Activated naive CD8-positive, alpha-beta T cell treated with anti-CD3 and anti-CD28 coated beads for 36 hours (primary cell): ENCODE results near the gene ST3GAL5. TPM values are rescaled to one million over a fixed set of nuclear protein-coding genes. Genes with fewer than 3 reads are reported as not detected.

Source experiments
- DNase-seq: peaks from one replicate; pipeline ENCODE4 v3.0.0; 2021
- H3K27ac Mint-ChIP-seq: one replicate; pipeline ENCODE4 v1.8.0; 2022; ENCODE audit warnings: mild to moderate bottlenecking, moderate library complexity, mixed read lengths
- H3K27me3 Mint-ChIP-seq: one replicate; pipeline ENCODE4 v1.8.0; 2022; ENCODE audit warnings: mild to moderate bottlenecking, mixed read lengths
- H3K36me3 Mint-ChIP-seq: one replicate; pipeline ENCODE4 v1.8.0; 2021; ENCODE audit warnings: mild to moderate bottlenecking, mixed read lengths
- H3K4me1 Mint-ChIP-seq: one replicate; pipeline ENCODE4 v1.8.0; 2021; ENCODE audit warnings: mixed read lengths
- H3K4me3 Mint-ChIP-seq: one replicate; pipeline ENCODE4 v1.8.0; 2022; ENCODE audit warnings: mild to moderate bottlenecking, moderate library complexity, mixed read lengths
- H3K9me3 Mint-ChIP-seq: one replicate; pipeline ENCODE4 v1.8.0; 2022; ENCODE audit warnings: mixed read lengths
- total RNA-seq, 2 experiments: library from RNA; stranded (reverse); gene quantifications; one replicate each; pipeline ENCODE4 v1.2.3, GENCODE V29; 2021

ST3GAL5 gene
- total RNA-seq, 2 experiments from 2014 or later, result 14.6 to 15.1 TPM

DNA sequence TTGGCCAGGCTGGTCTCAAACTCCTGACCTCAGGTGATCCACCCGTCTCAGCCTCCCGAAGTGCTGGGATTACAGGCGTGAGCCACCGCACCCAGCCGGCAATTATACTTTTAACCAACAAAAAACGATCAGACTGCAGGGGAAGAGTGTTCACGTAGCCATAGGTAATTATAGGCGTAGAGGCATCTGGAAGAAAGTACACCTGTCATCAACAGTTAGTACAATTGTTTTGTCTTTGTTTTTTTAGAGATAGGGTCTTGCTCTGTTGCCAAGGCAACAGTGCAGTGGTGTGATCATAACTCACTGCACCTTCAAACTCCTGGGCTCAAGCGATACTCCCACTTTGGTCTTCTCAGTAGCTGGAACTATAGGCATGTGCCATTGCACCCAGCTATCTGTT lies 20.0 kb downstream of the ST3GAL5 start:
- no peak overlapping the region for H3K4me3 Mint-ChIP-seq
- peaks cover 42% of the 10 kb centered on the region for H3K4me1 Mint-ChIP-seq
- no peaks in the 10 kb centered on the region for H3K9me3 Mint-ChIP-seq
- no peak for DNase-seq
- no peak overlapping the region for H3K27ac Mint-ChIP-seq
- no peaks in the 10 kb centered on the region for H3K27me3 Mint-ChIP-seq
- H3K36me3 Mint-ChIP-seq, result peaks cover 12% of the 10 kb centered on the region

GRCh38 chr2:85867556-85868292 lies 21.1 kb downstream of the ST3GAL5 start:
- Mint-ChIP-seq H3K27me3 (no peaks in the 10 kb centered on the region), H3K4me1 (peaks cover 41% of the 10 kb centered on the region), H3K4me3 (no peak overlapping the region), H3K9me3 (no peaks in the 10 kb centered on the region), H3K36me3 (peaks cover 18% of the 10 kb centered on the region), H3K27ac (no peak overlapping the region)
- DNase-seq, result no peak

- H3K27ac Mint-ChIP-seq, result no peak overlapping the region
- H3K36me3 Mint-ChIP-seq, result peaks cover 18% of the 10 kb centered on the region
- no peak overlapping the region for H3K4me3 Mint-ChIP-seq
- no peaks in the 10 kb centered on the region for H3K9me3 Mint-ChIP-seq
- DNase-seq, result no peak
- peaks cover 45% of the 10 kb centered on the region for H3K4me1 Mint-ChIP-seq
- H3K27me3 Mint-ChIP-seq, result no peaks in the 10 kb centered on the region
Measured at GRCh38 chr2:85867121-85867520, 21.7 kb downstream of the ST3GAL5 start.

- Mint-ChIP-seq H3K27ac (peak overlapping the region; percentile 71), H3K27me3 (no peaks in the 10 kb centered on the region), H3K36me3 (peaks cover 20% of the 10 kb centered on the region), H3K9me3 (no peaks in the 10 kb centered on the region), H3K4me1 (peaks cover 53% of the 10 kb centered on the region), H3K4me3 (no peak overlapping the region)
- no peak for DNase-seq
Measured at GRCh38 chr2:85866165-85866659, 22.6 kb downstream of the ST3GAL5 start.

DNA sequence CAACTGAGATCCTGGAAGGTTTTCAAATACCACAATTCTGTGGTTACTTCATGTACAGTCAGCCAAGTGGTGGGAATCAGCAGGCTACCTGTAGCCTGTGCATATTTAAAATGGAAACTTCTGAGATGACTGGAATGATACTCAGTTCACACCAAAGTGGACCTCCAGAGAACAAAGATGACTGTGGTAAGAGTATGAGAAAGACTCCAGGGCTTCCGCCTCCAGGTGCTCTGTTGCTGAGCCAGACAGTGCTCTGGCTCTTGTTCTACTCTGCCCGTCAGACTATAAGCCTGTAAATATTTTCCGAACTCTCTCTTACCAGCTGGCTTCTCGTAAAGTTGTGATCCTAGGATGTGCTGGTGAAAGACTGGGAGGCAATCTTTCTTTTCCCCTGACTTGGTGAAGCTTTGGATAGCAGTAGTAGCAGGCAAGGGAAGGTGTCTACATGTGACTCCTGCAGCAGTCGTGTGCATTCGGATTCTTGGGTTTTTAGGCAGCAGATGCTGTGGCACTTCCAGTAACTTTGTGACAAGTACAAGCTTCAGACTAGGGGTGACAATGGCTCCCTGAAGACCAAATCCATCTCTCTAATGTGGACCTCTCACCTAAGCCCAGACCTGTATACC lies 23.1 kb downstream of the ST3GAL5 start:
- no peaks in the 10 kb centered on the region for H3K9me3 Mint-ChIP-seq
- peak overlapping the region; percentile 71 for H3K27ac Mint-ChIP-seq
- peaks cover 59% of the 10 kb centered on the region for H3K4me1 Mint-ChIP-seq
- no peaks in the 10 kb centered on the region for H3K27me3 Mint-ChIP-seq
- no peak overlapping the region for H3K4me3 Mint-ChIP-seq
- H3K36me3 Mint-ChIP-seq, result peaks cover 26% of the 10 kb centered on the region
- DNase-seq, result peak; percentile 33

DNA sequence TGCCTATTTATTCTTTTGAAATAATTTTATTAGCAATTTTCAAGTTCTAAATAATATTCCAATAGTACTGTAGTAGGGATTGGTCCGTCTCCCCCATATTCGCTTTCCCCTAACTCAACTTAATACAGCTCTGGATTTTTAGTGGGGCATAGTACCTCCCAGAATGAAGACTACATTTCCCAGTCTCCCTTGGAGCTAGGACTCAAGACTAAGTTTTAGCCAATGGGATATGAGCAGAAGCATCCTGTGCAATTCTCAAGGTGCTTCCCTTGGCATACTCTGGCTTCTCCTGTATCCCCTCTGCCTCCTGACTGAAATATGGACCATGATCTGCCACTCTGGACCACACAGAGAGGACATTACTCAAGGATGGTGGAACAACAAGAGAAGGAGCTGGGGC lies 24.1 kb downstream of the ST3GAL5 start:
- Mint-ChIP-seq H3K36me3 (peaks cover 26% of the 10 kb centered on the region), H3K9me3 (no peaks in the 10 kb centered on the region), H3K27ac (no peak overlapping the region), H3K27me3 (no peaks in the 10 kb centered on the region), H3K4me3 (no peak overlapping the region), H3K4me1 (peaks cover 61% of the 10 kb centered on the region)
- no peak for DNase-seq

- Mint-ChIP-seq H3K9me3 (no peaks in the 10 kb centered on the region), H3K4me1 (peaks cover 59% of the 10 kb centered on the region), H3K36me3 (peaks cover 31% of the 10 kb centered on the region), H3K4me3 (no peak overlapping the region), H3K27me3 (no peaks in the 10 kb centered on the region), H3K27ac (peak overlapping the region; percentile 12)
- peak; percentile 17 for DNase-seq
Measured at GRCh38 chr2:85862426-85862825, 26.4 kb downstream of the ST3GAL5 start.

GRCh38 chr2:85861650-85862049 lies 27.1 kb downstream of the ST3GAL5 start:
- DNase-seq, result no peak
- Mint-ChIP-seq H3K4me1 (peaks cover 51% of the 10 kb centered on the region), H3K4me3 (peak overlapping the region; percentile 34), H3K27me3 (no peaks in the 10 kb centered on the region), H3K9me3 (no peaks in the 10 kb centered on the region), H3K27ac (peak overlapping the region; percentile 72), H3K36me3 (peaks cover 30% of the 10 kb centered on the region)

GRCh38 chr2:85861180-85861579 lies 27.6 kb downstream of the ST3GAL5 start:
- Mint-ChIP-seq H3K4me1 (peaks cover 47% of the 10 kb centered on the region), H3K4me3 (peak overlapping the region; percentile 25), H3K36me3 (peaks cover 33% of the 10 kb centered on the region)

DNA sequence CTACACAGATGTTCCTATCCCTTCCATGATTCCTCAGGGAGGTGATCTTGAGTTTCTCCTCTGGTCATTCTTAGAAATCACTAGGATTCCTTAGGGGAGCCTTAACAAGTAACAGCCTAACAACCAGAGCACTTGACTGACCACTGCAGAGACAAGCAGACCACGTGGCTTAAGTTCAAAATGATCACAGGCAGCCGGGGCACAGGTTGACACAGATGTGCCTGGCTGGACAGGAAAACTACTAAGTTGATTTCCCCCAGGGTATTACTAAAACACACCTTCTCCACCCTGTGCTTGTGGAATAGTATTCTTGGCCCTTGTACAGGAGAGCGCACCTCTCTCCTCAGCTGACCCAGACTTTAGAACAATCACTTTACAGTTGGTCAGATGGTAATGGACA lies 29.9 kb downstream of the ST3GAL5 start:
- Mint-ChIP-seq H3K4me3 (no peak overlapping the region), H3K9me3 (peaks cover 12% of the 10 kb centered on the region), H3K27me3 (no peaks in the 10 kb centered on the region), H3K4me1 (peaks cover 48% of the 10 kb centered on the region), H3K27ac (no peak overlapping the region), H3K36me3 (peaks cover 55% of the 10 kb centered on the region)
- DNase-seq, result no peak

More at GRCh38 chr2:85861180-85861579, 27.6 kb downstream of the ST3GAL5 start:
- Mint-ChIP-seq H3K27ac (peak overlapping the region; percentile 72), H3K9me3 (no peaks in the 10 kb centered on the region), H3K27me3 (no peaks in the 10 kb centered on the region)
- DNase-seq, result no peak

DNA sequence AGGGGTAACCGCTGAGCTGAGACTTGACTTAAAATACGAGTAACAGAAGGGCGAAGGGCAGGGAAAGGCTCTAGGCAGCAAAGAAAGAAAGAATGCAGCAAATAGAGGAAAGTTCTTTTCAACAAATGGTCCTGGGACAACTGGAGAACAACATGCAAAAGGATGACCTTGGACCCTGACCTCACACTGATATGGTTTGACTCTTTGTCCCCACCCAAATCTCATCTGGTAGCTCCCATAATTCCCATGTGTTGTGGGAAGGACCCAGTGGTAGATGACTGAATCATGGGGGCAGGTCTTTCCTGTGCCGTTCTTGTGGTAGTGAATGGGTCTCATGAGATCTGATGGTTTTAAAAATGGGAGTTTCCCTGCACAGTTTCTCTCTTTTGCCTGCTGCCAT lies 33.9 kb downstream of the ST3GAL5 start:
- H3K9me3 Mint-ChIP-seq, result peaks cover 12% of the 10 kb centered on the region
- peaks cover 49% of the 10 kb centered on the region for H3K36me3 Mint-ChIP-seq
- peak overlapping the region; percentile 100 for H3K27ac Mint-ChIP-seq
- no peak overlapping the region for H3K4me3 Mint-ChIP-seq
- H3K27me3 Mint-ChIP-seq, result no peaks in the 10 kb centered on the region
- H3K4me1 Mint-ChIP-seq, result peaks cover 58% of the 10 kb centered on the region
- no peak for DNase-seq

- peak; percentile 19 for DNase-seq
Measured at GRCh38 chr2:85854166-85854509, 34.7 kb downstream of the ST3GAL5 start.

DNA sequence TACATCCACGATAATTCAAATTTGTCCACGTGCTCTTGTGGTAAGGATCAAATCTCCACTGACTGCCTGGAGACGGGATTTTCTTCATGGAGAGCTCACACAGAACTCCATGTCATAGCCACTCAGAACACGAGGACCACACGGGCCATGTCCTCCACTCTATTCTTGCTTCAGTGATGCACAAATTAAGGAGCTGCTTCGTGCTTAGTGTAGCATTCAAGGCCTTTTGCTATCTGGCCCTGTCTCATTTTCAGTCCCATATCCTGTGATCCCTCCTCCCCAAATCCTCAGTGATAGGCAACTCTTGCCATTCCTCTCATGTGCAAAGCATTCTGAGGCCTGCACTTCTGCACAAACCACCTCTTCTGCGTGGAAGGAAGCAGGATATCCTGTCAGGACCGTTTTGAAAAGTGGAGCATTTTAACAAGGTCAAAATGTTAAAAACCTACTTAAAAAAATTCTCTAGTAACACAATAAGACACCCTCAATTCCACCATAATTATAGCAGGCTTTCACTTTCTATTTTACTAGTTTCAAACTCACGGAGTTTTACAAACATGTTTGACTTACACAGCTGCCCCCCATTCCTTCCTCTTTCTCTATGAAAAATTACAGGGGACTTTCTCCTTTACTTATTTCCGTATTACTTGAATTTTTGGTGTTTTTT lies 35.2 kb downstream of the ST3GAL5 start:
- DNase-seq, result peak; percentile 14
- peaks cover 12% of the 10 kb centered on the region for H3K9me3 Mint-ChIP-seq
- no peaks in the 10 kb centered on the region for H3K27me3 Mint-ChIP-seq
- H3K4me3 Mint-ChIP-seq, result peak overlapping the region; percentile 79
- peaks cover 62% of the 10 kb centered on the region for H3K4me1 Mint-ChIP-seq
- peaks cover 44% of the 10 kb centered on the region for H3K36me3 Mint-ChIP-seq
- H3K27ac Mint-ChIP-seq, result peak overlapping the region; percentile 100

More at GRCh38 chr2:85854166-85854509, 34.7 kb downstream of the ST3GAL5 start:
- peaks cover 62% of the 10 kb centered on the region for H3K4me1 Mint-ChIP-seq
- H3K4me3 Mint-ChIP-seq, result peak overlapping the region; percentile 79
- H3K36me3 Mint-ChIP-seq, result peaks cover 49% of the 10 kb centered on the region
- H3K27ac Mint-ChIP-seq, result peak overlapping the region; percentile 100
- H3K27me3 Mint-ChIP-seq, result no peaks in the 10 kb centered on the region
- peaks cover 12% of the 10 kb centered on the region for H3K9me3 Mint-ChIP-seq

- no peaks in the 10 kb centered on the region for H3K27me3 Mint-ChIP-seq
- H3K4me3 Mint-ChIP-seq, result peak overlapping the region; percentile 79
- peaks cover 65% of the 10 kb centered on the region for H3K4me1 Mint-ChIP-seq
- H3K9me3 Mint-ChIP-seq, result peaks cover 12% of the 10 kb centered on the region
- peaks cover 44% of the 10 kb centered on the region for H3K36me3 Mint-ChIP-seq
- H3K27ac Mint-ChIP-seq, result peak overlapping the region; percentile 100
- peak; percentile 58 for DNase-seq
Measured at GRCh38 chr2:85852937-85853498, 35.8 kb downstream of the ST3GAL5 start.
